Heart right ventricle (tissue), 16 donors: ENCODE results near the gene LMAN1L. TPM values are rescaled to one million over a fixed set of nuclear protein-coding genes. Genes with fewer than 3 reads are reported as not detected.

ENCODE experiments used
- ATAC-seq, 8 donors: fragments of 200-7000 bp; cut with Tn5 transposase; one replicate each; pipeline ENCODE4 v1.9.1; 2020; ENCODE audit warnings: mild to moderate bottlenecking in 8 of 8, moderate library complexity in 8 of 8, moderate number of reproducible peaks in 1 of 8
- DNase-seq, 2 donors: peaks; one replicate each; pipeline ENCODE4 v3.0.0-alpha.2; 2020
- H3K27ac ChIP-seq, 10 donors: fragments of 200-600 bp; sonication (generic) in 2 of 10; one replicate each; pipeline versions ENCODE4 v1.5.0 to v1.8.0; 2020 to 2022; ENCODE audit warnings: mild to moderate bottlenecking in 3 of 10
- H3K27me3 ChIP-seq, 7 donors: fragments of 200-600 bp; one replicate each; pipeline ENCODE4 v1.8.0; 2021 to 2022; ENCODE audit warnings: mild to moderate bottlenecking in 2 of 7
- H3K36me3 ChIP-seq, 9 donors: fragments of 200-600 bp; sonication (generic) in 1 of 9; one replicate each; pipeline versions ENCODE4 v1.5.0 to v1.8.0; 2020 to 2022; ENCODE audit warnings: mild to moderate bottlenecking in 2 of 9
- H3K4me1 ChIP-seq, 9 donors: fragments of 200-600 bp; sonication (generic) in 1 of 9; one replicate each; pipeline versions ENCODE4 v1.5.0 to v1.8.0; 2020 to 2022; ENCODE audit warnings: mild to moderate bottlenecking in 4 of 9
- H3K4me3 ChIP-seq, 10 donors: fragments of 200-600 bp; sonication (generic) in 2 of 10; one replicate each; pipeline versions ENCODE4 v1.5.0 to v1.8.0; 2020 to 2022; ENCODE audit warnings: mild to moderate bottlenecking in 7 of 10, moderate library complexity in 2 of 10
- H3K9me3 ChIP-seq, 11 donors: fragments of 200-600 bp in 10 of 11; sonication (generic) in 2 of 11; one replicate each; pipeline versions ENCODE4 v1.5.0 to v1.8.0; 2013 to 2022; ENCODE audit warnings: mild to moderate bottlenecking in 2 of 11, control low read depth in 1 of 11, moderate library complexity in 1 of 11
- WGBS, 2 donors: extraction: QIAGEN DNeasy Blood & Tissue Kit; methylation state at CpG; one replicate each; pipeline ENCODE4 v1.1.7; 2013; ENCODE audit warnings: inconsistent platforms in 1 of 2; 5-methylcytosine and 5-hydroxymethylcytosine counted together
- intact Hi-C, 10 donors: fragments of 100-400 bp; cut with DNase I; formaldehyde crosslinking; loops; one replicate each; pipeline versions ENCODE4 v1.11.1 to v1.14.2; 2022
- long read RNA-seq, 3 donors: library from polyadenylated mRNA; unstranded; transcript quantifications; one replicate each; pipeline ENCODE4 v2.0.0, GENCODE V29; 2020 to 2021
- polyA plus RNA-seq, 2 donors: library from polyadenylated mRNA; stranded (reverse); fragments of 200-250 nt; gene quantifications; one replicate each; pipeline ENCODE4 v1.2.3, GENCODE V29; 2013
- total RNA-seq, 10 donors: library from RNA; stranded (reverse); fragmentation: NEBNext Ultra II Directional in 3 of 10; extraction: Animal tissue kit (Norgen Biotek cat#: 25700) in 3 of 10; gene quantifications; one replicate each; pipeline versions ENCODE4 v1.2.1 to v1.2.4, GENCODE V29; 2021 to 2023
- TF ChIP-seq, protein P1 (sequence below), 9 donors: fragments of 200-600 bp; sonication (generic) in 2 of 9; IDR thresholded peaks; one replicate each; pipeline versions ENCODE4 v1.5.0 to v1.8.0; 2021 to 2022; ENCODE audit warnings: antibody characterized with exemption in 9 of 9, mild to moderate bottlenecking in 5 of 9, moderate library complexity in 1 of 9
- donor health status: Arrhythmogenic right ventricular cardiomyopathy.
- donor health status: ischemic (EF 13 %, LVEDD 7.1; RV severe dilation, severe dysfunction).
- donor health status: healthy with polysubstance abuse.
- donor health status: DM: no; HTN: yes; CAD: no.
- donor health status: DM: no; HTN: no; CAD: no.
- donor health status: ischemic (EF 25% LVEDD 6.9; RV normal size, moderate dysfunction).
- donor health status: ischemic (EF 25% LVEDD 5.7; RV mildly dilated, moderate dysfunction).
- donor health status: healthy.
- donor health status: DM: yes; HTN: yes; CAD: no.
- donor health status: Ischemic cardiomyopathy.
- donor health status: ischemic (EF 35%, LVEDD 5.7; RV mildly dilated, moderate dysfunction).
- donor health status: nonischemic (EF 11% LVEDD 7.7; RV severe dilation, severe dysfunction).
- donor health status: DM: yes; HTN: yes; CAD: no.
- donor health status: PGD.
- donor health status: ischemic (EF 29% LVEDD 5.4; RV normal size, mild dysfunction).
- donor health status: nonischemic (EF 23%, LVEDD 6.1; RV moderate dilation, normal function).

LMAN1L gene
- total RNA-seq (10 to 100 TPM in 4 of 10 donors, 1 to 10 TPM in 6; 6.3 to 47.4 (median 9.0) TPM), polyA plus RNA-seq (10 to 100 TPM in 1 of 2 donors, under 1 TPM in 1; 0.03 to 18.4 TPM)
- long read RNA-seq, donor 1, partial matches to known transcripts, result 2 of 16 reads
- long read RNA-seq, donor 1, other reads (novel, unspliced or antisense), result 14 of 16 reads
- long read RNA-seq, donor 2, partial matches to known transcripts, result 4 of 22 reads
- long read RNA-seq, donor 2, other reads (novel, unspliced or antisense), result 18 of 22 reads
- long read RNA-seq, donor 3, partial matches to known transcripts, result 2 of 14 reads
- long read RNA-seq, donor 3, other reads (novel, unspliced or antisense), result 12 of 14 reads

DNA sequence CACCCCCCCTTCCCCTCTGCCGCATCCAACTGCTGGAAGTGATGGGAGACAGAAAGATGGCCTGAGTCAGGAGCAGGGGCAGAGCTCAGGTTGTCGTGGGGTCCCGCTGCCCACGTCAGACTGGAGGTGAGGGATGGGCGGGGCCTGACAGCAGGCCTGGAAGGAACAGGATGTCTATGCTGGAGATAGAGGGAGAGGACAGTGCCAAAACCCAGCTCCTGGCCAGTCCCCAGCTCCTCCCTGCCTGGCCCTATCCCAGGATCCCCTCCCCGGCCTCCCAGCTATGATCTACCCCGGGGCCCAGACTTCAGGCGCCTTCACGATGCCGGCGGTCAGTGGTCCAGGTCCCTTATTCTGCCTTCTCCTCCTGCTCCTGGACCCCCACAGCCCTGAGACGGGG is at the start of gene LMAN1L:
Gene LMAN1L (plus strand): TSS at position 303 of the 400 bp plus-strand sequence. CDS start 20 bp downstream, at position 323.
- Histone ChIP-seq H3K4me3 (peak within 1 kb of the TSS in 1 of 10 donors; percentile 10), H3K27ac (peak within 1 kb of the TSS in 2 of 10 donors; percentile 9 to 22), H3K4me1 (peaks cover 0 to 28% (median 14%) of the 10 kb centered on the region in 9 donors), H3K27me3 (no peaks in the 10 kb centered on the region), H3K9me3 (no peaks in the 10 kb centered on the region), H3K36me3 (no peaks in the 10 kb centered on the region)
- ATAC-seq (peak in 6 of 8 donors; percentile 35 to 66 (median 48)), DNase-seq (peak in 1 of 2 donors; percentile 61)
- intact Hi-C loops, result no loop called here
- WGBS, 2 donors, result 53 to 60% methylated on average over 11 to 12 of the region's 12 CpGs
- TF ChIP-seq, protein P1, sequence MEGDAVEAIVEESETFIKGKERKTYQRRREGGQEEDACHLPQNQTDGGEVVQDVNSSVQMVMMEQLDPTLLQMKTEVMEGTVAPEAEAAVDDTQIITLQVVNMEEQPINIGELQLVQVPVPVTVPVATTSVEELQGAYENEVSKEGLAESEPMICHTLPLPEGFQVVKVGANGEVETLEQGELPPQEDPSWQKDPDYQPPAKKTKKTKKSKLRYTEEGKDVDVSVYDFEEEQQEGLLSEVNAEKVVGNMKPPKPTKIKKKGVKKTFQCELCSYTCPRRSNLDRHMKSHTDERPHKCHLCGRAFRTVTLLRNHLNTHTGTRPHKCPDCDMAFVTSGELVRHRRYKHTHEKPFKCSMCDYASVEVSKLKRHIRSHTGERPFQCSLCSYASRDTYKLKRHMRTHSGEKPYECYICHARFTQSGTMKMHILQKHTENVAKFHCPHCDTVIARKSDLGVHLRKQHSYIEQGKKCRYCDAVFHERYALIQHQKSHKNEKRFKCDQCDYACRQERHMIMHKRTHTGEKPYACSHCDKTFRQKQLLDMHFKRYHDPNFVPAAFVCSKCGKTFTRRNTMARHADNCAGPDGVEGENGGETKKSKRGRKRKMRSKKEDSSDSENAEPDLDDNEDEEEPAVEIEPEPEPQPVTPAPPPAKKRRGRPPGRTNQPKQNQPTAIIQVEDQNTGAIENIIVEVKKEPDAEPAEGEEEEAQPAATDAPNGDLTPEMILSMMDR (IDR thresholded peaks at IDR 0.05), result no peak

DNA sequence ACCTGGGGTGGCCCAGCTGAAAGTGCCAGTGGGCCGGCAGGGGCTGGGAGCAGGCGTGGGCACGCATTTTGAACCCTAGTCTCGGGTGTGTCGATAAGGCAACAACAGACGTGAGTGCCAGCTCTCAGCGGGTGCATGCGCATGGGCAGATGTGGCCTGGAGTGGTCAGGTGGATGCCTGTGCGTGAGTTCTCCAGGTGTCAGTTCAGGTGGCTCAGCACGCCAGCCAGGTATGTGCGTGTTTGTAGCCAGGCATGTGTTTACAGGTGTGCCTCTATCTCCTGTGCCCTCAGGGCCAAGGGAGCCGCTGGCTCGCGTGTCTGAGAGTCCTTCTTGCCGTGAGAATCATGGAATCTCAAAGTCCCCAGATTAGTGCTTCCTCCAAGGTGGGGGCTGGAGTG is 49.2 kb upstream of the LMAN1L start:
- H3K27ac ChIP-seq, result peak overlapping the region in 3 of 10 donors; percentile 44 to 80 (median 62)
- ATAC-seq (no peak), DNase-seq (no peak)
- H3K4me3 ChIP-seq, result no peak overlapping the region
- intact Hi-C loops, result loop anchor here in 5 of 10 donors (10.0 kb wide), 3 partner anchors 69 to 389 kb away; partner anchors contain the start of gene EDC3 (in 1 of the 5)
- H3K9me3 ChIP-seq, result no peaks in the 10 kb centered on the region
- H3K36me3 ChIP-seq, result no peaks in the 10 kb centered on the region
- peaks cover 0 to 16% (median 8%) of the 10 kb centered on the region in 9 donors for H3K4me1 ChIP-seq
- TF ChIP-seq, protein P1 (IDR thresholded peaks at IDR 0.05), result no peak
- H3K27me3 ChIP-seq, result peaks cover 0 to 4% (median 0%) of the 10 kb centered on the region in 7 donors
- WGBS, 2 donors, result 92 to 93% methylated on average over 15 of the region's 15 CpGs

DNA sequence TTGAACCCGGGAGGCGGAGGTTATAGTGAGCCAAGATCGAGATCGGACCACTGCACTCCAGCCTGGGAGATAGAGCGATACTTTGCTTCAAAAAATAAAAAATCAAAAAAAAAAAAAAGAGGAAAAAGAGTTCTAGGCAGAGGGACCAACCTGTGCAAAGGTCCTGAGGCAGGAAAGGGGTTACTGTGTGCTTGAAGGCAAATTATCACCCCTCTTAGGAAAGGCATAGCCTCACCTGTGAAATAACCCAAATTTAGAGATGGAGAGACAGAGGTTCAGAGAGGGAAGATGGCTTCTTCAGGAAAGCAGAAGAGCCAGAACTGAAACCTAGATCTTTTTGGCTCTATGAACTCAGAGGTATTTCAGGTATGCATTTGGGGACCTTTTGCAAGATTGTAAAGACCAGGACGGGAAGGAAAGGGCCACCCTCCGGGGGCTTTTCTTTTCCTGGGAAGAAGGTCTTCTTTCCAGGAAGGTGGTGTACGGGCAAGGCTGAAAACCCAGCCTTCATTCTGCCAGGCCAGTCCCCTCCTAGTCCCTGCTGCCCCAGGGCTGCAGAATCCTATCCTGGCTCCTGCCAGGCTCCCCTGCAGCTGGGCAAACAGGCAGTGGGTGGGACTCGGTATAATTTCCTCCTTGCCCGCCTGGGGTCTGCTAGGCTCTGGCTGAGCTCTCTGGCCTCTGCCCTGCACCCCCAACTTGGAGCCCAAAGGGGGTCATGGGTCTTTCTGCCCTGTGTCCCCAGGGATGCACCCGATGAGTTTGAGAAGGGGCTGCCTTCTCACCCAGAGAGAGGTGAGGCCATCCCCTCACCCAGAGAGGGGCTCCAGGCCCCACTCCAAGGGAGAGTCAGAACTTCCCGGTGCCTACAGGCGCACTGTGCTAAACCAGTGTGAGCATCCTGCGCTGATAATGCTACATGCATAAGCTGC is 45.2 kb upstream of the LMAN1L start:
- ATAC-seq (no peak), DNase-seq (no peak)
- H3K4me1 ChIP-seq, result peaks cover 0 to 27% (median 14%) of the 10 kb centered on the region in 9 donors
- TF ChIP-seq, protein P1 (IDR thresholded peaks at IDR 0.05), result no peak
- intact Hi-C loops, result loop anchor here (1.0 to 10.0 kb wide), 9 partner anchors 35 to 395 kb away; partner anchors contain the start of gene EDC3 (in 1 of the 10)
- no peak overlapping the region for H3K4me3 ChIP-seq
- H3K9me3 ChIP-seq, result no peaks in the 10 kb centered on the region
- H3K36me3 ChIP-seq, result no peaks in the 10 kb centered on the region
- H3K27me3 ChIP-seq, result peaks cover 0 to 4% (median 0%) of the 10 kb centered on the region in 7 donors
- WGBS, 2 donors, result 84 to 89% methylated on average over 14 of the region's 14 CpGs
- H3K27ac ChIP-seq, result no peak overlapping the region
